ENCODE measurements around the gene DNTT.
"Not testable (repeated sequence)": the region's sequence is repeated elsewhere in the genome, so short reads cannot be mapped to it uniquely, and the experiment has no call there.

DNTT gene

DNA sequence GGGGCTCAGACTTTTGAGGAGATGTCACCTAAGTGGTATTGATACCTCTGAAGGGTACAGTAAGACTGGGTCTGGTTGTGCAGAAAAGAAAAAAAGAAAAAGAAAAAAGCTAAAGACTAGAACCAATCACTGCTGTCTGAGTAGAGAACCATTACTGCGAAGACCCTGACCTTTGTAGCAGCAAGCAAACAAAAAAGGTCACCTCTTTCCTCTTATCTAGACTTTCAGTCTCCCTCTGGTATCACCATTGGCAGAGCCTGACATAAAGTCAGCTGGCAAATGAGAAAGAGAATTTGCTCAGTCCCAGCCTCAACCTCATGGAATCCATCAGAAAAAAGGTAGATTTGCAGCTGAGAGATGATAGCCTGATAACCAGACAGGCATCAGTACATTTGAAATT lies 2.6 kb upstream of the DNTT start:
- Histone ChIP-seq H3K27ac (ENCODE audit: low read depth, low read length) (no peak overlapping the region), H3K4me3 (ENCODE audit: low read length) (no peak overlapping the region), H3K27me3 (ENCODE audit: control insufficient read depth, insufficient read depth, low read length) (no peaks in the 10 kb centered on the region), H3K4me1 (ENCODE audit: control insufficient read depth, insufficient read depth, low read length) (no peaks in the 10 kb centered on the region), H3K9ac (ENCODE audit: low read length) (no peak overlapping the region), H3K36me3 (ENCODE audit: control insufficient read depth, insufficient read depth, low read length) (no peaks in the 10 kb centered on the region)

DNA sequence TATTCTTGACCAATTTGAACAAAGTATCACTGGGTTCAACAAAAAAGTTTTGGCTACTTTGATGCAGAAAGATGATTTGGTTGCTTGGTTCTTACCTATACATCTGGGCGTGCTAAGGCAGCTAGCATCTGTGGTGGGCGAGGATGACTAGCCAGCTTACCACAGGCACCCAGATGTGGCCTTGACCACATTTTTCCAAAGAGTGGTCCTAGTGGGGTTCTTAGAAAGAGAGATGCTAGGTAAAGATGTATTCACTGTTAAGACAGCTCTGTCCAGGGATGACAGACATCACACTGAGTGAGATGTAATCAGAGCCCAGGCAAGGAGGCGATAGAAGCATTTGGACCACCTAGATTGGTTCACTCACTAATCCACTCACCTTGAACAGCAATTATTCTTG lies 785 bp downstream of the DNTT start:
- Histone ChIP-seq H3K4me3 (ENCODE audit: low read length) (no peak overlapping the region), H3K27ac (ENCODE audit: low read depth, low read length) (no peak overlapping the region), H3K27me3 (ENCODE audit: control insufficient read depth, insufficient read depth, low read length) (no peaks in the 10 kb centered on the region), H3K9ac (ENCODE audit: low read length) (no peak overlapping the region), H3K4me1 (ENCODE audit: control insufficient read depth, insufficient read depth, low read length) (peaks cover 11% of the 10 kb centered on the region), H3K36me3 (ENCODE audit: control insufficient read depth, insufficient read depth, low read length) (no peaks in the 10 kb centered on the region)

DNA sequence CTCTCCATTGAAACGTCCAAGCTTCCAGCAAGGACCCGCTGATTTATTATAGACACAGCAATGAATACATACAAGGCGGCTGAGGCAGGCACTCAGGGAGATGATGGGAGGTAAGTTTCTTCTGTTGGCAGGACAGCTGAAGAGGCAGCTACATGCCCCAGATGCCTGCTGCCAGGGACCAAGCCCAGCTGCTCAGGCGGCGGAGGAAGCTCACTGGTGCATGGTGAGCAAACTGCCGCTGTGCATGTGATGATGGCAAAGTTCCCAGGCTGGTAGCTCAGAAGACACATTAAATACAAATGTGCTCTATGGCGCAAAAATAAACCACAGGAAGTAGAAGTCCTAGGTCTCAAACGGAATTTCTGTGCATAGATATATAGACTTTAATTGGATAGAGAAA lies 2.3 kb downstream of the DNTT start:
- no peak overlapping the region for H3K4me3 ChIP-seq (ENCODE audit: low read length)
- peaks cover 11% of the 10 kb centered on the region for H3K4me1 ChIP-seq (ENCODE audit: control insufficient read depth, insufficient read depth, low read length)
- no peak overlapping the region for H3K27ac ChIP-seq (ENCODE audit: low read depth, low read length)
- H3K9ac ChIP-seq (ENCODE audit: low read length): no peak overlapping the region
- no peaks in the 10 kb centered on the region for H3K36me3 ChIP-seq (ENCODE audit: control insufficient read depth, insufficient read depth, low read length)
- H3K27me3 ChIP-seq (ENCODE audit: control insufficient read depth, insufficient read depth, low read length): no peaks in the 10 kb centered on the region

DNA sequence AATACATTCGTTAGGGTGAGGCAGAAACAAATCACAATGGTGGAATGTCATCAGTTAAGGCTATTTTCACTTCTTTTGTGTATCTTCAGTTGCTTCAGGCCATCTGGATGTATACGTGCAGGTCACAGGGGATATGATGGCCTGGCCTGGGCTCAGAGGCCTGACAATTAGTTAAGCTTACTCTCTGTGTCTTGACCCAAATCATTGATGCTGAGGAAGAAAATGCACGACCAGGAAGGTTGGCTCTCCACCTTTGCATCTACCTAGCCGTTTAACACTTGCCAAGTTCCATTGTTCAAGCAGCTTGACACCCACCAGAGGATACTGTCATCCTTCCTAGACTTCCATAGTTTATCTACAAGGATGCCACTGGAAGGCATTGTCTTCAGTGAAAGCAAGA lies 4.6 kb downstream of the DNTT start:
- peak overlapping the region; percentile 10 for H3K27ac ChIP-seq (ENCODE audit: low read depth, low read length)

DNA sequence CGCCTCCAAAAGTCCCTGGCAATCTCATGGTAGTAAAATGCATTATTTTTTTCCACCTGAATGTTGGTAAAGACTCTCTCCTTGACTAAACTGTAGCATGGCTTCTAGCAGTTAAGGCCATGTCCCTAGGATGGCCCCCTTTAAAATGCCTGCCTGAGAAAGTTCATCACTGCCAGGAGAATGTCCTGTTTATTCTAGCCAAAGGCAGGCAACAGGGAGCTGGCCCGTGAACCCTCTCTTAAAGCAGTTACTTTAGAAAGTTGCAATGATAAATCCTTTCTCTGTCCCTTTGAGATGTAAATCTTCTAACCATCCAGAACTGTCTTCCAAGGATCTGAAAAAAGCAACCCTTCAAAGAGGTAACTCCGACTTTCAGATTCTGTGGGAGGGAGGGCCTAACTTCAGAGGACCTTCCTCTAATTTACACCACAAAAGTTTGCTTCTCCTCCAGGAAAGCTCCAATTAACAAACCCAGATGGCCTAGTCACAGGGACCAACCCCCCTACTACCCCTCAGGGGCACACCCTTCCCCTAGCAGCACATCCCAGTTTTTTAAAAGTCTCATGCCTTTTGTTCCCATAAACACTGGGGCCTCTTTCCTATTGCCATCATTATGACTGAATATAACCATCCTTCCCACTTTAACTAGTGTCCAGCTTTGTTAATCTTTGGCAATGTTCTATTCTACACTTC lies 5.5 kb downstream of the DNTT start:
- Histone ChIP-seq H3K4me1 (ENCODE audit: control insufficient read depth, insufficient read depth, low read length) (peaks cover 11% of the 10 kb centered on the region), H3K27me3 (ENCODE audit: control insufficient read depth, insufficient read depth, low read length) (no peaks in the 10 kb centered on the region), H3K36me3 (ENCODE audit: control insufficient read depth, insufficient read depth, low read length) (no peaks in the 10 kb centered on the region), H3K27ac (ENCODE audit: low read depth, low read length) (peak overlapping the region; percentile 60), H3K9ac (ENCODE audit: low read length) (no peak overlapping the region), H3K4me3 (ENCODE audit: low read length) (no peak overlapping the region)

More for the DNA sequence above, 4.6 kb downstream of the DNTT start:
- not testable (repeated sequence) for H3K27me3 ChIP-seq (ENCODE audit: control insufficient read depth, insufficient read depth, low read length); H3K4me3 ChIP-seq (ENCODE audit: low read length); H3K9ac ChIP-seq (ENCODE audit: low read length); H3K36me3 ChIP-seq (ENCODE audit: control insufficient read depth, insufficient read depth, low read length)
- peaks cover 11% of the 10 kb centered on the region for H3K4me1 ChIP-seq (ENCODE audit: control insufficient read depth, insufficient read depth, low read length)

DNA sequence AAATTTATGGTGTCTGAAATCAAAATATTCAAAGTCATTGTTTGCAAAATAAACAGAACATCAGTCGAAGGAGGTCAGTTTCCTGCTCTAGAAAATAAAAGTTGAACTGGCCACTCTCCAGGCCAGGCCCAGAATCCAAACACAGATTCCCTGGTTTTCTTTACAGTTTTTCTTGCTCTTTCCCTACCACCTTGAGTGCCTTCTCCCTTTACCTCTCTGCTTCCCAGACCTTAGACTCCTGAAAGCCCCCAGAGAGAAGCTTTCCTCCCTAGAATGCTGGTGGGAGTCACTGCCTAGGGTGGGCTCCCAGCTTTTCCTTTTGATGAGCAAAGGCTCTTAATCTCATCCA lies 6.1 kb downstream of the DNTT start:
- no peak overlapping the region for H3K9ac ChIP-seq (ENCODE audit: low read length)
- peaks cover 11% of the 10 kb centered on the region for H3K4me1 ChIP-seq (ENCODE audit: control insufficient read depth, insufficient read depth, low read length)
- no peaks in the 10 kb centered on the region for H3K36me3 ChIP-seq (ENCODE audit: control insufficient read depth, insufficient read depth, low read length)
- H3K27me3 ChIP-seq (ENCODE audit: control insufficient read depth, insufficient read depth, low read length): no peaks in the 10 kb centered on the region
- H3K27ac ChIP-seq (ENCODE audit: low read depth, low read length): peak overlapping the region; percentile 16
- no peak overlapping the region for H3K4me3 ChIP-seq (ENCODE audit: low read length)

DNA sequence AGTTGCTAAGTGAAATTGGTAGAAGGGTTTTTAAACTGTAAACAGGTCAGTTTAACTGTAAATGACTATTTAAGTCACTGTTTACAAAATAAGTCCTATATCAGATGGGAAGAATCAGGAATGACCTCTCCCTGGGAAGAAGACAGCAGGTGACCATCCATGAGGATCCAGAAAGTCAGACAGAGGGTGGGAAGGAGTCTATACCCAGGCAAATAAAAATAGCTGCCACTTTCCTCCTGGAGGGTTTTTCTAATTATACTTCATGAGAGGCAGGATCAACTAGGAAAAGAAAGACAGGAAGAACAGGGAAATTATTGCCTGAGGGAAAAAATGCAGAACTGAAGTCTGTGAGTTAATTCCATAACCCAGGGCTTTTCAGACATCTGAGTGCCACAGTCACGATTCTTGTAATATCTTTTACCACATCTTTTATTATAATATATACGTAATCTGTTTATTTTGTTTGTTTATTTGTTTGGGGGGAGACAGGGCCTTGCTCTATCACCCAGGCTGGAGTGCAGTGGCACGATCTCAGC lies 7.0 kb downstream of the DNTT start:
- Histone ChIP-seq H3K36me3 (ENCODE audit: control insufficient read depth, insufficient read depth, low read length) (no peaks in the 10 kb centered on the region), H3K27me3 (ENCODE audit: control insufficient read depth, insufficient read depth, low read length) (no peaks in the 10 kb centered on the region), H3K27ac (ENCODE audit: low read depth, low read length) (no peak overlapping the region), H3K4me1 (ENCODE audit: control insufficient read depth, insufficient read depth, low read length) (peaks cover 11% of the 10 kb centered on the region), H3K9ac (ENCODE audit: low read length) (no peak overlapping the region), H3K4me3 (ENCODE audit: low read length) (no peak overlapping the region)

DNA sequence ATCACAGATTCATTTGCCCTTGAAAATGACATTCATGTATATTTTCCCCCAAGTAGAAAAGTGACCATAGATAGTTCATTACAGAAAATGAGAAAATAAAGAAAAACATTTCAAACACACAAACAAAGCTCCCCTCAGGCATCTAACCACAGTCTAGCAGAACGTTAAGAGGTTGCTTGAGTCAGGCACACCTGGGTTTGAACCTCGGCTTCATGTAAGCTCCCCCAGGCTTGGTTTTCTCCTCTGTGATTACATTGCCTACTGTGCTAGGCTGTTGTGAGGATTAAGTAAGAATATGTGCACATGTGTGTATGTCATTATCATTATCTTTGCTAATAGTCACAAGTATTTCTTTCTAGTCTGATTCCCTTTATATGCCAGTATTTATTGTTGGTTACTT lies 9.1 kb downstream of the DNTT start:
- Histone ChIP-seq H3K4me1 (ENCODE audit: control insufficient read depth, insufficient read depth, low read length) (peaks cover 11% of the 10 kb centered on the region), H3K4me3 (ENCODE audit: low read length) (no peak overlapping the region), H3K27me3 (ENCODE audit: control insufficient read depth, insufficient read depth, low read length) (no peaks in the 10 kb centered on the region), H3K27ac (ENCODE audit: low read depth, low read length) (no peak overlapping the region), H3K9ac (ENCODE audit: low read length) (no peak overlapping the region), H3K36me3 (ENCODE audit: control insufficient read depth, insufficient read depth, low read length) (no peaks in the 10 kb centered on the region)

DNA sequence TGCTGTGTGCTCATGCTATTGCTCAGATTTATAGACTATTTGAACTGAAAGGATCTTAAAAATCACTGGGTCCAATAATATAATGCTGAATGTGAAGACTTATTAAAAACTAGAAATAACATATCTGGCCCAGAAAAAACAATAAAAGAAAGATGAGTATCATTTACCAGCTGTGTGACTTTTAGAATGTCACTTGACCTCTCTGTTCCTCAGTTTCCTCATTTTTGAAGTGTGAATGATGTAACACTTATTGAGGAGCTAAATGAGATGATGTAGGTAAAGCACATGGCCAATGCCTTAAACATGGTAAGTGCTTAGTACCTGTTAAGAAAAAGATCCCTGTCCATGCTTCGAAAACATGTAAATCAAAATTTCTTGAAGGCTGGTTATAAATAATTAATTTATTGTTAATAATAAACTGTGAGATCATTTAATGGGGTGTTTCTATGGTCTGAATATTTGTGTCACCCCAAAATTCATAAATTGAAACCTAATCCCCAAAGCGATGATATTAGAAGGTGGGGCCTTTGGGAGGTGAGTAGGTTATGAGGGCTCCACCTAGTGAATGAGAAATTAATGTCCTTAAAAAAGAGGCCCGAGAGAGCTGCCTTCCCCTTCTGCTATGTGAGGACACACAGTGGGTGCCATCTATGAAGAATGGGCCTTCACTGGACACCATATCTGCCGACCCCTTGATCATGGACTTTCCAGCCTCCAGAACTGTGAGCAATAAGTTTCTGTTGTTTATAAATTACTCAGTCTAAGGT lies 13.0 kb downstream of the DNTT start:
- Histone ChIP-seq H3K27ac (ENCODE audit: low read depth, low read length) (no peak overlapping the region), H3K36me3 (ENCODE audit: control insufficient read depth, insufficient read depth, low read length) (no peaks in the 10 kb centered on the region), H3K4me1 (ENCODE audit: control insufficient read depth, insufficient read depth, low read length) (no peaks in the 10 kb centered on the region), H3K9ac (ENCODE audit: low read length) (no peak overlapping the region), H3K27me3 (ENCODE audit: control insufficient read depth, insufficient read depth, low read length) (no peaks in the 10 kb centered on the region), H3K4me3 (ENCODE audit: low read length) (no peak overlapping the region)

DNA sequence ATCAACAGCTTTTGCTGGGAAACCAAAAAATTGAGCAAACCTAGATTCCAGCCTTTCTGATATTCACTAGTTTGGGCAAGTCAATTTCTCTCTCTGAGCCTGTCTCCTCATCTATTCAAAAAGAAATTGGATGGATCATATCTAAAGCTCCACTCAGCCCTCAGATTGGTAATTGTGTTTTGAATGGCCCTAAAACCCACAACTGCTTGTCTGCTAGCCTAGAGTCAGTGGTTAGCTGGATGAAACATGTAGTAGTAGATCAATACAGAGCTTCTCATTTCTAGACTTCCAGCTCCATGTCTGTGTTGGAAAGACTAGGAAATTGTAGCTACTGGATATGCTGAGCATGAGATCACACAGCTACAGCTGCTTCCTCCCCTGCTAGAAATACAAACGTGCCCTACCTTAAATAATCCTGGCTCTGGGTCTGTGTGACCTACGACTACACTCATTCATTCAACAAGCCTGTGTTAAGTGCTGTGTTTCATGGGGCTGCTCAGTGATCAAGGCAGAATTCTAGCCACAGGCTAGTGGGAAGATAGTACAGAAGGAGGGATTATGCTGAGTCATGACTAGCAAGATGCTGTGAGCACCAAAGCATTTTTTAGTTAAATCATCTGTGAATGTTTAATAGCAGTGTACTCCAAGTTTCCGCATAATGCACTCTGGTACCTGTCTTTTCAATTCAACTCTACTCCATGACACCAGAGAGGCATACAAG lies 15.7 kb downstream of the DNTT start:
- H3K27ac ChIP-seq (ENCODE audit: low read depth, low read length): no peak overlapping the region
- no peak overlapping the region for H3K4me3 ChIP-seq (ENCODE audit: low read length)
- no peak overlapping the region for H3K9ac ChIP-seq (ENCODE audit: low read length)
- H3K4me1 ChIP-seq (ENCODE audit: control insufficient read depth, insufficient read depth, low read length): no peaks in the 10 kb centered on the region
- no peaks in the 10 kb centered on the region for H3K36me3 ChIP-seq (ENCODE audit: control insufficient read depth, insufficient read depth, low read length)
- no peaks in the 10 kb centered on the region for H3K27me3 ChIP-seq (ENCODE audit: control insufficient read depth, insufficient read depth, low read length)

DNA sequence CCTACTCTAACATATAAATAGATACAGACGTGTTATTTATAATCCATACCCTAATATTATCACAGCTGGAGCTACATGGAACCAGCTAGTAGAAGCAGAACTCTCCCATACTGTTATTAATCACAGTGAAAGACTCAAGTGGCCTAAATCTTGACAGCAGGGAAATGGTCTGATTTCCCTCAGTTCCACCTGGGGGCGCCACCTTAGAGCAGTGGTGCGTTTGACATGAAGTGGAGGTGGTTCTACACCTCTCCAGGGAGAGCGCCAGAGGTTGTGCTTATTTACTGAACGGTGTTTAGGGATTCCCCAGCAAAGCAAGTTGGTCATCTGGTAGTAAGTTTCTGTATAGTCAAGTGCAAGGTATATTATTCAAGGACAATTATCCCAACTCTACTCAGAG lies 17.6 kb downstream of the DNTT start:
- no peak overlapping the region for H3K27ac ChIP-seq (ENCODE audit: low read depth, low read length)
- H3K27me3 ChIP-seq (ENCODE audit: control insufficient read depth, insufficient read depth, low read length): no peaks in the 10 kb centered on the region
- H3K4me1 ChIP-seq (ENCODE audit: control insufficient read depth, insufficient read depth, low read length): no peaks in the 10 kb centered on the region
- no peak overlapping the region for H3K9ac ChIP-seq (ENCODE audit: low read length)
- no peaks in the 10 kb centered on the region for H3K36me3 ChIP-seq (ENCODE audit: control insufficient read depth, insufficient read depth, low read length)
- H3K4me3 ChIP-seq (ENCODE audit: low read length): no peak overlapping the region

DNA sequence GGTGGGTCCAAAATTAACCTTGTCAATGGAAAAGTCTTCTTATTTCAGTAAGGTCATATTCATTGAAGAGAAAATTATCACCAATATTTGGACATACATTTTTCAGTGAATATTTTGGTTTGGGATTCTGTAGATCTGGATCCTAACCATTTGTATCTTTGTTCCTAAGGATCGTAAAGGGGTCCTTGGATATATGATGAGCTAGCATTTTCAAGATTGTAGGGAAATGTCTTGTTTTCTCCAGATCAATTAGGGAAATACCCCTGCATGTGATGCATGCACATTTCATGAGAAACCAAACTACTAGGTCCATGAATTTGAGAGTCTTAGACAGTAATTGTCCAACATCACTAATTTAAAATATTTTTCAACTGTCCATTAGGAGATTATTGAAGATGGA lies 18.0 kb downstream of the DNTT start:
- Histone ChIP-seq H3K4me3 (ENCODE audit: low read length) (no peak overlapping the region), H3K36me3 (ENCODE audit: control insufficient read depth, insufficient read depth, low read length) (no peaks in the 10 kb centered on the region), H3K9ac (ENCODE audit: low read length) (no peak overlapping the region), H3K4me1 (ENCODE audit: control insufficient read depth, insufficient read depth, low read length) (no peaks in the 10 kb centered on the region), H3K27ac (ENCODE audit: low read depth, low read length) (no peak overlapping the region), H3K27me3 (ENCODE audit: control insufficient read depth, insufficient read depth, low read length) (no peaks in the 10 kb centered on the region)

All from rectal smooth muscle tissue (tissue), 1 donor.